Astrocyte (in vitro differentiated cells and primary cell): ENCODE results near the gene TBX4. TPM values are rescaled to one million over a fixed set of nuclear protein-coding genes. Genes with fewer than 3 reads are reported as not detected.

Experiments used
- DNase-seq: peaks from one replicate; pipeline ENCODE4 v3.0.0-alpha.2; 2010; ENCODE audit warnings: low read depth
- FAIRE-seq: peaks from 2 replicates; lab custom pipeline; 2011; peaks lifted over from hg19 to GRCh38; lab: Jason Lieb, UNC
- H2AFZ ChIP-seq: 2 replicates; pipeline ENCODE4 v1.6.0; 2012; ENCODE audit warnings: low read depth, low read length, inconsistent platforms
- H3K27ac ChIP-seq: 2 replicates; pipeline ENCODE4 v1.5.1; 2011; ENCODE audit warnings: low read depth, low read length, inconsistent platforms
- H3K27me3 ChIP-seq: 2 replicates; pipeline ENCODE4 v1.6.0; 2011; ENCODE audit warnings: low read length, inconsistent platforms; ENCODE audit not compliant: insufficient read depth
- H3K36me3 ChIP-seq: 2 replicates; pipeline ENCODE4 v1.5.1; 2011; ENCODE audit warnings: low read length, inconsistent platforms; ENCODE audit not compliant: insufficient read depth
- H3K4me1 ChIP-seq: 2 replicates; pipeline ENCODE4 v1.5.1; 2011; ENCODE audit warnings: low read length, inconsistent platforms; ENCODE audit not compliant: insufficient read depth
- H3K4me2 ChIP-seq: 2 replicates; pipeline ENCODE4 v1.6.0; 2012; ENCODE audit warnings: low read length, inconsistent platforms
- H3K4me3 ChIP-seq: 2 replicates; pipeline ENCODE4 v1.5.1; 2011; ENCODE audit warnings: low read depth, mild to moderate bottlenecking, low read length, inconsistent platforms; ENCODE audit not compliant: insufficient read depth
- H3K79me2 ChIP-seq: 2 replicates; pipeline ENCODE4 v1.6.0; 2012; ENCODE audit warnings: mild to moderate bottlenecking, low read length, inconsistent platforms; ENCODE audit not compliant: insufficient read depth
- H3K9ac ChIP-seq: 2 replicates; pipeline ENCODE4 v1.6.0; 2012; ENCODE audit warnings: mild to moderate bottlenecking, low read length, inconsistent platforms
- H3K9me3 ChIP-seq: 2 replicates; pipeline ENCODE4 v1.5.1; 2012; ENCODE audit warnings: low read depth, mild to moderate bottlenecking, low read length, inconsistent platforms; ENCODE audit not compliant: insufficient read depth
- H4K20me1 ChIP-seq: 2 replicates; pipeline ENCODE4 v1.6.0; 2012; ENCODE audit warnings: low read length, inconsistent platforms; ENCODE audit not compliant: insufficient read depth
- H3K27ac Mint-ChIP-seq: one replicate; pipeline ENCODE4 v1.8.0; 2021; ENCODE audit warnings: mild to moderate bottlenecking, mixed read lengths; ENCODE audit not compliant: unreplicated experiment
- H3K27me3 Mint-ChIP-seq: one replicate; pipeline ENCODE4 v1.8.0; 2021; ENCODE audit warnings: low read depth, mixed read lengths; ENCODE audit not compliant: unreplicated experiment
- H3K36me3 Mint-ChIP-seq: one replicate; pipeline ENCODE4 v1.8.0; 2021; ENCODE audit warnings: low read depth, mixed read lengths; ENCODE audit not compliant: unreplicated experiment
- H3K4me1 Mint-ChIP-seq: one replicate; pipeline ENCODE4 v1.8.0; 2021; ENCODE audit warnings: low read depth, mixed read lengths; ENCODE audit not compliant: unreplicated experiment
- H3K4me3 Mint-ChIP-seq: one replicate; pipeline ENCODE4 v1.8.0; 2021; ENCODE audit warnings: mild to moderate bottlenecking, moderate library complexity, mixed read lengths; ENCODE audit not compliant: unreplicated experiment
- H3K9me3 Mint-ChIP-seq: one replicate; pipeline ENCODE4 v1.8.0; 2021; ENCODE audit warnings: mild to moderate bottlenecking, mixed read lengths; ENCODE audit not compliant: unreplicated experiment
- EZH2 ChIP-seq: IDR thresholded peaks from 2 replicates; pipeline ENCODE4 v1.6.1; 2012; ENCODE audit warnings: mild to moderate bottlenecking, low read length, inconsistent platforms; ENCODE audit not compliant: insufficient read depth
- total RNA-seq: library from RNA; stranded (reverse); gene quantifications from 2 replicates; pipeline ENCODE4 v1.2.1, GENCODE V29; 2021
- TF ChIP-seq, protein P1 (sequence below): IDR thresholded peaks from 2 replicates; pipeline ENCODE4 v1.5.1; 2011; ENCODE audit warnings: low read depth, mild to moderate bottlenecking, inconsistent platforms, low read length, moderate library complexity; ENCODE audit not compliant: insufficient read depth

The TBX4 gene
- total RNA-seq, 1 donor from 2014 or later = 0.14 TPM

DNA sequence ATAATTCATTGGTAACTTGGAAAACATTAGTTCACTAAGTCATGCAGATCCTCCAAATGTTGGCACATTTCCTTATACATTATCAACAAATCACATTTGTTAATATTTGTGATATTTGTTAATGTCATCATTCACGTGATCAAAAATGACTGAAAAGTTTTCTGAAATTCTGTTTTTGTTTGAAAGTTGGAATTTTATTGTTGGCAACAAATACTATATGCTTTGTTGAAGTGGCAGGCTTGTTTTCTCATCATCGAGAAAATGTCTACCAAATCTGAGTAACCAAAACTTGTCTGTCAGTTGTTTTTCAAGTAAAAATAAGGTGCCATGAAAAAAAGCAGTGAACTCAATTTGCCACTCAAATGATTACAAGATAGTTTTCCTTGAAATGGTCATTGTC lies 75.9 kb downstream of the TBX4 start:
- no peak overlapping the region for H3K4me2 ChIP-seq
- no peaks in the 10 kb centered on the region for H4K20me1 ChIP-seq
- no peaks in the 10 kb centered on the region for H3K9me3 Mint-ChIP-seq
- H3K4me1 ChIP-seq = no peaks in the 10 kb centered on the region
- H3K4me3 ChIP-seq = no peak overlapping the region
- no peaks in the 10 kb centered on the region for H3K36me3 ChIP-seq
- peaks cover 9% of the 10 kb centered on the region for H3K27me3 ChIP-seq
- no peak overlapping the region for H3K4me3 Mint-ChIP-seq
- H3K9ac ChIP-seq = no peak overlapping the region
- H3K79me2 ChIP-seq = no peaks in the 10 kb centered on the region
- H3K4me1 Mint-ChIP-seq = no peaks in the 10 kb centered on the region
- no peak overlapping the region for H2AFZ ChIP-seq
- no peak overlapping the region for H3K27ac ChIP-seq
- TF ChIP-seq EZH2 = no peak
- TF ChIP-seq, protein P1, sequence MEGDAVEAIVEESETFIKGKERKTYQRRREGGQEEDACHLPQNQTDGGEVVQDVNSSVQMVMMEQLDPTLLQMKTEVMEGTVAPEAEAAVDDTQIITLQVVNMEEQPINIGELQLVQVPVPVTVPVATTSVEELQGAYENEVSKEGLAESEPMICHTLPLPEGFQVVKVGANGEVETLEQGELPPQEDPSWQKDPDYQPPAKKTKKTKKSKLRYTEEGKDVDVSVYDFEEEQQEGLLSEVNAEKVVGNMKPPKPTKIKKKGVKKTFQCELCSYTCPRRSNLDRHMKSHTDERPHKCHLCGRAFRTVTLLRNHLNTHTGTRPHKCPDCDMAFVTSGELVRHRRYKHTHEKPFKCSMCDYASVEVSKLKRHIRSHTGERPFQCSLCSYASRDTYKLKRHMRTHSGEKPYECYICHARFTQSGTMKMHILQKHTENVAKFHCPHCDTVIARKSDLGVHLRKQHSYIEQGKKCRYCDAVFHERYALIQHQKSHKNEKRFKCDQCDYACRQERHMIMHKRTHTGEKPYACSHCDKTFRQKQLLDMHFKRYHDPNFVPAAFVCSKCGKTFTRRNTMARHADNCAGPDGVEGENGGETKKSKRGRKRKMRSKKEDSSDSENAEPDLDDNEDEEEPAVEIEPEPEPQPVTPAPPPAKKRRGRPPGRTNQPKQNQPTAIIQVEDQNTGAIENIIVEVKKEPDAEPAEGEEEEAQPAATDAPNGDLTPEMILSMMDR = no peak
- FAIRE-seq = no peak
- no peaks in the 10 kb centered on the region for H3K9me3 ChIP-seq
- no peak overlapping the region for H3K27ac Mint-ChIP-seq
- peaks cover 7% of the 10 kb centered on the region for H3K27me3 Mint-ChIP-seq
- no peaks in the 10 kb centered on the region for H3K36me3 Mint-ChIP-seq
- DNase-seq = no peak

DNA sequence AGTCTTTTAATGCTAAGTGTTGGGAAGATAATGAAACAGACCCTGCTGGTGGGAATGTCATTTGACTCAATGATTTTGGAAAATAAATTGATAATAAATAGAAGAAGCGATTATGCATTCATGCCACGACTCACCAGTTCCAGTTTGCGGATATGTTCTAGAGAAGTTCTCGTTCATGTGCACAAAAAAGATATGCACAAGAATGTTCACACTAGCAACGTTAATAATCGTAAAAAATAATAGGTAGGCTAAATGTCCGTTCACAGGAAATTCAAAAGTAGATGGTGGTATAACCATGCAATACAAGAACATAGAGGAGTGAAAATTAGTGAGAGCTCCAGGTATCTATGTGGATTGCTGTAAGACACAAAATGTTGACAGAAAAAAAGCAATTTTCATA lies 79.0 kb downstream of the TBX4 start:
- Histone ChIP-seq H3K4me2 (no peak overlapping the region), H3K4me3 (no peak overlapping the region), H4K20me1 (no peaks in the 10 kb centered on the region), H3K4me1 (no peaks in the 10 kb centered on the region), H3K27ac (no peak overlapping the region), H3K9me3 (no peaks in the 10 kb centered on the region), H2AFZ (no peak overlapping the region), H3K9ac (no peak overlapping the region), H3K36me3 (no peaks in the 10 kb centered on the region), H3K79me2 (no peaks in the 10 kb centered on the region), H3K27me3 (peaks cover 6% of the 10 kb centered on the region)
- Mint-ChIP-seq H3K27me3 (no peaks in the 10 kb centered on the region), H3K4me1 (no peaks in the 10 kb centered on the region), H3K27ac (no peak overlapping the region), H3K36me3 (no peaks in the 10 kb centered on the region), H3K9me3 (no peaks in the 10 kb centered on the region), H3K4me3 (no peak overlapping the region)
- no peak for FAIRE-seq
- TF ChIP-seq EZH2 = no peak
- TF ChIP-seq, protein P1 = no peak
- DNase-seq = no peak

DNA sequence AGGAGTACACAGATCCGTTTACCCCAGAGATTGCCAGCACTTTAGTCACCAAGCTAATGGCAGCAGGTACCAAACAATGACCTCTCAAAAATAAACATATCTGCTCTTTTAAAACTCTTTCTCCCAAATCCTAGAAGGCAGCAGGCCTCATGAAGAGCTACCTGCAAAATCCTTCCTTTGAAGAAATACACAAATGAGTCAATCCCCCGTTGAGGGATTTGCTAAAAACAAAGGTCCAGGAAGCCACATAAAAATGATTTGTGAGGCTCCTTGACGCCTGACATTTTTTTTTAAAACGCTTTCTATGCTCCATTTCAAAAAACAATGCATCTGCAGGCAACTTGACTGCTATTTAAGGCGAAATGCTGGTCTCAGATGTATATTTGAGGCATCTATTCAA lies 80.6 kb downstream of the TBX4 start:
- H3K4me3 Mint-ChIP-seq = no peak overlapping the region
- TF ChIP-seq, protein P1 = no peak
- no peaks in the 10 kb centered on the region for H3K36me3 ChIP-seq
- no peaks in the 10 kb centered on the region for H3K36me3 Mint-ChIP-seq
- FAIRE-seq (no peak), DNase-seq (no peak)
- no peak overlapping the region for H3K9ac ChIP-seq
- H3K27ac ChIP-seq = no peak overlapping the region
- no peak overlapping the region for H3K4me3 ChIP-seq
- H3K9me3 ChIP-seq = no peaks in the 10 kb centered on the region
- H3K79me2 ChIP-seq = no peaks in the 10 kb centered on the region
- H3K9me3 Mint-ChIP-seq = no peaks in the 10 kb centered on the region
- no peaks in the 10 kb centered on the region for H3K27me3 Mint-ChIP-seq
- H3K4me2 ChIP-seq = no peak overlapping the region
- H4K20me1 ChIP-seq = no peaks in the 10 kb centered on the region
- H3K27ac Mint-ChIP-seq = no peak overlapping the region
- no peaks in the 10 kb centered on the region for H3K4me1 Mint-ChIP-seq
- peaks cover 4% of the 10 kb centered on the region for H3K27me3 ChIP-seq
- H3K4me1 ChIP-seq = no peaks in the 10 kb centered on the region
- H2AFZ ChIP-seq = no peak overlapping the region
